NCI-H2227 treated with DMSO at 0.1 percent for 48 hours (cell line): Measurements from ENCODE around the gene ITGB5.
"Not testable (repeated sequence)": the region's sequence is repeated elsewhere in the genome, so short reads cannot be mapped to it uniquely, and the experiment has no call there.

ENCODE experiments used
- DNase-seq: peaks from one replicate; lab custom pipeline; 2025; lab: John Stamatoyannopoulos, UW

ITGB5 gene

GRCh38 chr3:124813541-124813940 lies 73.6 kb downstream of the ITGB5 start:
- no peak for DNase-seq

GRCh38 chr3:124812291-124813265 lies 74.6 kb downstream of the ITGB5 start:
- DNase-seq = no peak

DNA sequence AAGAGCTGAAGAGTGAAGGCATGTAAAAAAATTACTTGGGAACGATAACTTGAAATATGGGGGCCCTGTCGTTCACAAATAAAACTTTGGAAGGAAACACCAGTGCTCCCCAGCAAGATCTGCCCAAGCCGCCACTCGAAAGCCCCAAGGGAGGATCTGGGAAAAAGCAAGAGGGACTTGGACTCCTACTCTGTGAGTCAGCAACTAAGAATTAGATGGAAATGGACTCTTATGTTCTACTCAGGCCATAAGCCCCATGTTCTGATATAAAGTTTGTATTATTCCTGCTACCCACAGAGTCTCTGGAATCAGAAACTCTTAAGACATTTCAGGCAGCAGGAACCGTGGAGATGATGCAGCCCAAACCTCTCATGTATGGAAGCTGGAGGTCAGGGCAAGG lies 75.7 kb downstream of the ITGB5 start:
- DNase-seq = no peak

- no peak for DNase-seq
Measured at GRCh38 chr3:124810970-124811369, 76.2 kb downstream of the ITGB5 start.

- no peak for DNase-seq
Measured at GRCh38 chr3:124809039-124809438, 78.1 kb downstream of the ITGB5 start.

- no peak for DNase-seq
Measured at GRCh38 chr3:124805671-124806070, 81.5 kb downstream of the ITGB5 start.

DNA sequence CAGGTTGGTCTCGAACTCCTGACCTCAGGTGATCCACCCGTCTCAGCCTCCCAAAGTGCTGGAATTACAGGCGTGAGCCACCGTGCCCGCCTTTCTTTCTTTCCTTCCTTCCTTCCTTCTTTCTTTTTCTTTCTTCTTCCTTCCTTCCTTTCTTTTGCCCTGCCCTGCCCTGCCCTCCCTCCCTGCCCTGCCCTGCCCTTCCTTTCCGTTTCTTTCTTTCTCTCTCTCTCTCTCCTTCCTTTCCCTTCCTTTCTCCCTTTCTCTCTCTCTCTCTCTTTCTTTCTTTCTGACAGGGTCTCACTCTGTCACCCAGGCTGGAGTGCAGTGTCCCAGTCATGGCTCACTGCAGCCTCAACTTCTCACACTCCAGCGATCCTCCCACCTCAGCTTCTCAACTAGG lies 82.3 kb downstream of the ITGB5 start:
- no peak for DNase-seq

DNA sequence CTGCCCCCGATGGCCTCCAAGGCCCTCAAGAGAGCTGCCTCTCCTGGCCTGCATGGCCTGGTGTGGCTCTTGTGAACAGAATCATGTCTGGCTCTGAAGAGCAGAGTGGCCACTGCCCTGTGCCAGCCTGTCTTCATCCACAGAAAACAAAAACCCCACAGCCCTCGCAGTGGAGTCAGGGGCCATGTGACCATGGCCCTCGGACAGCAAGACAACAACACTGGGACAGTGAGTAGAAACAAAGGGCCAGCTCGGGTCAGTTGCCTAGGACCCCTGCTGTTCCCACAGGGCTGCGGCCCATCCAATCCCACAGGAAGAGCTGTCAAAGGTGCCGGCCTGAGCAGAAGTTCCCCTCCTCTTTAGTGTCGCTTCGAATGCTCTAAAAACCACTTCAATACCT lies 84.5 kb downstream of the ITGB5 start:
- DNase-seq = no peak

DNA sequence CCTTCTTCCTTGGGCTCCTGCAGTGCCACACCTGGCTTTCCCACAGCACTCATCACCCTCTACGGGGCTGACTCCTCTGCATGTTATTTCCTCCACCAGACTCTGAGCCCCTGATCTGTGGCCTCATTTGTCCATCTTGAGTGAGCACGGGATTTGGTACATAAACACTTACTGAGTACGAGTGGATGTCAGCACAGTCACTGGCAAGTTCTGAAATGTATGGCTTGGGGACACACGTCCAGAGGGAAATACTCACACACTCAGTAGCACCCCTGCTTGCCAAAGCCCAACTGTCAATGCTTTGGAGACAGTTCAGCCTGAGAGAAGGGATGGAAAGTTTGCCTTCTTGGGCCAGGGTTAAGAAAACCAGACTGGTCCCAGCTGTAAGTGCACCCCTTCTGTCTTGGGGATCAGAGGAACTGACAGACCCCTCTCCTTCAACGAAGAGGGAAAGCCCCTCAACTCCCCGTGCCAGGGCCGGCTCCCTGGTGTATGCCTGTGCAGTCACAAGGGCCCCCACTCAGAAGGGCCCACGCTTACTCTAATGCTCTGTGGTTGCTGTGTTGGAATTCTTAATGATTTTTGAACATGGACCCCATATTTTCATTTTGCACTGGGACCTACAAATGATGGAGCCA lies 85.0 kb downstream of the ITGB5 start:
- DNase-seq = no peak

DNA sequence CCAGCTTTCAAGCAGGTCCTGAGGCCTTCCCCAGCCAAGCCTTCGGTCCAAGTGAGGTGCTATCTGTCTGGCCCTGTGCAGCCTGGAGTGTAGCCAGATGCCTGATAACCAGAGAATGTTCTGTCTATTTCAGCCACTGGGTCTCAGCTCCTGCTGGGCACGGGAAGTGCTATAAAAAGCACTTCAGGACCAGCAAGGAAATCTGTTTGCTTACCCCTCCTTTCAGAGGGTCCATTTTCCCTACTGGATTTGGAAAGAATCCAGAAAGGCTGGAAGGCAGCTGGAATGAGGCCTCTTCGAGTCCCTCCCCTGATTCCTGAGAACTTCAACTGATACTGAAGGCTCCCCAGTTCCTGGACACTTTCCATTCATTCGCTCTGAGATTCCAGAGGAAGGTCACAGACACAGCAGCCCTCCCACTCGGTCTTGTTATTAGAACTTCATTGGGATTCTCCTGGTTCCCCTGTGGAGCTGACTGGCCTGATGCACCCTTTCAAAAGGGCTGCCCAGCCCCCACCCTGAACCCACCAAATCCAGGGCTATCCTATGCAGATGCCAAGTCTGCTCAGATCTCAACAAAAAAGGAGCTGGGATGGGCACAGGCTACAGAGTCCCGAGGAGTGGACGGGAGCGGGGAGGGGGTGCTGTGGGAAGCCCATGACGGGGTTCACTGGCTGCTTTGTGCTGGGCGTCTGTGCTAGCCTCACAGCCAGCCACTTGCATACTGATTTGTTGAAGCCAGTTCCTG lies 86.5 kb downstream of the ITGB5 start:
- DNase-seq = no peak

GRCh38 chr3:124800076-124800475 lies 87.1 kb downstream of the ITGB5 start:
- no peak for DNase-seq

DNA sequence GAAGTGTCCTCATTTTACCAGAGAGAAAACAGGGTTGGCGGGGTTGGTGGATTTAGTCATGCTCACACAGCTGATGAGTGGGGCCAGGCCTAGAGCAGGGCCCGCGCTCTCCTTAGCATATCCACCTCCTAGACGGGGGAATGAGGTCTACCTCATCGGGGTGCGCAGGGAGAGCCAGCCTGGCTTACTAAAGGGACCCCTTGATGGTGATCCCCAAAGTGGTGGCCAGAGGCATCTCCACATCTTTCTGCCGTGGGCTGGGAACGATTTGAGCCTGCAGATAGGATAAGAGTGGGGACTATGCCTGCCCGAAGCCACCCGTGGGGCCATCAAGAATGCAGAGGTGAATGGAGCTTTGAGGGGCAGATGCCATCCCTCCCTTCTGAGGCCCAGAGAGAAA lies 87.5 kb downstream of the ITGB5 start:
- no peak for DNase-seq

DNA sequence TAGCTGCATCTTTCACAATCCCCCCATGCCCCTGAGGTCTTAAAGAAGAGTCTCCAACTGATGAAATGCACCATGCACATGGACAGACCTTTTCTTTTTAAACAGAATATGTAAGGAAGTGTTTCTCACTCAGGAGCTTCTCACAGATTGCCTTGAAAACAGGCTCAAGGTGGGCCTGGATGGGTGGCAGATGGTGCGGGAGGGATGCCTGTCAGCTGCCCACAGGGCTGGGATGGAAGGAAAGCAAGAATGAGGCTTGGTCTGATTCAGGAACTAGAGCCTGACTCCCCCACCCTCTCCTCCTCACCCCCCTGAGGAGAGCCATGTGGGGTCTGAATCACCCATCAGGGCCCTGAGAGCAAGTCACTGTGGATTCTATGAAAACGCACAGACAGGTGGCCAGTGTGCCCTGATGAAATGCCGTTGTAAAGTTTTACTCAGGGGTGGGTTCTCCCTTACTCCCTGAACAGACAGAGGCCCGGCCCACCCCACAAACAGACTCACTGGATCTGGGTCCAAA lies 89.7 kb downstream of the ITGB5 start:
- DNase-seq = no peak

- DNase-seq = no peak
Measured at GRCh38 chr3:124796477-124796876, 90.7 kb downstream of the ITGB5 start.

DNA sequence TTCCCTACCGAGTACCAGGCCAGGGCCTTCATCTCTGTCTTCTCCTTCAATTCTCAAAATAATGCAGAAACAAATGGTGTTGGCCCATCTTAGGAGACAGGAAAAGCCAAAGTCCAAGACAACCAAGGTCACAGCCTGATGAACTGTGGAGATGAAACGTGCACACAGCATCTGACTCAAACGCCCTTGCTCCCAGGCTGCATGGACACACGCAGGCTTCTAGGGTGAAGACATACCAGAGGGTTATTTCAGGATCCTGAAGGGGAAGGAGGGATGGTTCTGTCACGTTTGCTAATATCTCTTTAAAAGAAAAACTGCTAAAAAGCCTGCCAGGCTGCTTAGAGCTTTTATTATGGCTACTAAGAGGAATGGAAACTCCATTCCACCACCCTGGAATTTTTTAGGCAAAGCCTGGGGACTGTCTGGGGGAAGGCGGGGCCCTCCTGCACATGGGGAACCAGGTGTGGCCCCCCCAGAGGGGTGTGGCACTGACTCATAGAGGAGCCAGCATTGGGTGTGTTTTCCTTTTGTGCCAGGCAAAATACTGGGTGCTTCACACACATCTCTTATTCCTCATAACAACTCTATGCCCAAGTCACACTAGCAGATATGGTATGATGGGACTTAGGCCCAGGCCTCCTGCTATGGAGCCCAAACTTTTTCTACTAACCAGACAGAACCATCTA lies 94.0 kb downstream of the ITGB5 start:
- no peak for DNase-seq

DNA sequence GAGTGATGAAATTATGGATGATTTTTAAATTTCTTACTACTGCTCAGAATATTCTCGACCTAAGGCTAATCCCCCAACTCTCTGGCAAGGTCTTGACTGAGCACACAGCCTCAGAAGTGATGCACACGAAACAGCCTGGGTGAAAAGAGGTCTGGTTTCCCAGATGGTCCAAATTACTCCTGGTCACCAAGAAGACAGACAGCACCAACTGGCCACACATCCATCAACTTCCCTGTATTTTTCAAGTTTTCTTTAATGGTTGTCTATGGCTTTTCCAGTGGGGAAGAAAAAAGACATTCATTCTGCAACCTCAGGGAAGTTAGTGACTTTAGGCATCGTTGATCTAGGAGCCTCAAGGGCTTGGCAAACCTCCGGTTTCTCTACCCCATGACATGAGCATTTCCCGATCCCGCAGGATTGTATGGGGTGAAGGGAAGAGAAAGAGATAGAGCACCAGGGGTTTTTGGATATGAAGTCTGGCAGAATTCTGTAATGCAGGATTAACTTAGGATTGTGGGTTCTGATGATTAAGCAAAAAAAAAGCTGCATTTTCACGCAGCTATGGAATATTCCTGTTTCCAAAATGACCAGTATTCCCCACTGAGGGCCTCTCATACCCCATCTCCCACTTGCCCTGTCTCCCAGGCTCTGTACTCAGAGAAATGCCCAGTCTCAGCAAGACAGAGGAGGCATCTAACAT lies 94.7 kb downstream of the ITGB5 start:
- DNase-seq = no peak

DNA sequence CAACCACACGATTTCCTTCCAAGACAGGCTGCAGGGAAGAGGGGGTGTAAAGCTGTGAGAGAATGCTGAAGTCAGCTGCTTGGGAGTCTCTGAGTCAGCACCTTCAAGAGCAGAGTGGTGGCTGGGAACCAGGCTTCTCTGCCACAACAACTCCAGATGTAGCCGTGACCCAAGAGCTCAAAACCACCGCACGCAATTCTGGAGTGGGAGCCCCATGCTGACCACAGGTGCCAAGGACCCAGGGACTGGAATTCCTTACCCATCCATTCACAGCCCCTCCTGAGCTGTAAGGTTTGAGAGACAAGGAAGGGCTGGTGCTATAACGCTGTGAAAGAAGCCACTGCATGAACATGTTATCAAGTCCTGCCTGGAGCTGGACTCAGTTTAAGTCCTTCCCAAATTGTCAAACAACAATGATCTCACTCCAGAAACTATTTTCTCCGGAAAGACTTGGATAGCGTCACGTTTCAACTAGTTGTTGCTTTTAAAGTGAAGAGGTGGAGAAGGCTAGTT lies 95.5 kb downstream of the ITGB5 start:
- no peak for DNase-seq

DNA sequence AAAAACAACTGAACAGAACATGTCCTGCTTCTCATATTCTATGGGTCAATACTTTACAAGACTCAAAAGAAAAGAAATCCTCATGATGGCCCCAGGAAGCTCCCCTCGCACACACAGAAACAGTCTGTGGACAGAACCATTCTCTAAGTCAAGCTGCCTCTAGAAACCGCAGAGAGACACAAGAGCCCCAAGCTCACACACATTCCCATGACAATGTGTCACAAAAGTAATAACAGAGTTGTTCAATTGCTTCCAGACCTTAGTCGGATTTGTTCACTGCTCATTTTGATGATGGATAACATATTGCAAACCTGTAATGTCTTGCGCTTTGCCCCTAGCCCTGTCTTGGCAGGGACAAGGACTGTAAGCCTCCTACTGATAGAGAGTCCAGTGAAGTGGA lies 96.0 kb downstream of the ITGB5 start:
- DNase-seq = no peak

DNA sequence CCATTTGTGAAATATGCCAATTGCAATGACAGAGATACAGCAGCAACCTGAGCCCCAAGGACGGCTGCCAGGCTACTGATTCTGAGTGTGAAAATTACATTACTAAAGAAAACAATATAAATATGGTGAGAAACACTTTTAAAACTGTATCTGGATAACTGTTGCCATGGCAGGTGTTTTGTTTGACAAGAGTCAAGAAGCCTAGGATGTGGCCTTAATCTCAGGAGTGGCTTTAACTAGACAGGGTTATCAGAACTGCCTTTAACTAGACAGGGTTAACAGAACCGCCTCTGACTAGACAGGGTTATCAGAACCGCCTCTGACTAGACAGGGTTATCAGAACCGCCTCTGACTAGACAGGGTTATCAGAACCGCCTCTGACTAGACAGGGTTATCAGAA lies 98.1 kb downstream of the ITGB5 start:
- not testable (repeated sequence) for DNase-seq

DNA sequence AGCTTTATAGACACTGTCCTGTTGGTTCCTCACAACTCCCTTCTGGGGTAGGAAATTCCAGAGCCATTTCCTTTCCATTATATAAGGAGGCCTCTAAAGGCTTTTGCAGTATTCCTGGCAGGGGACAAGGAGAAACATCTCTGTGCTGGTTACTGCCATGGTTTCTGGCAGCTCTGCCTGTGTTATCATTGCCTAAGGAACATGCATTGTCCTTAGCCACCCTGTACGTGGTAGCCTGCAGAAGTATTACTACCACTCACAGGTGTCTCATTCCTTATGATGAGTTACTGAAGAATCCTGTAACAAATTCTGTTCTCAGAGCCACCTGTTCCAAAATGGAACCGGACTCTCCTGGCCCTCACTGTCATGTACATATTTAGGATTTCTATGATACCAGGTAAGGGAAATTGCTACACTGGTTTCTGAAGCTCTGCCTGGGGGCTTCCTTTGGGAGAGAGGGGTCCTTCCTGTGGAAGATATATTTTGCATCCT lies 98.9 kb downstream of the ITGB5 start:
- no peak for DNase-seq
